Mammary microvascular endothelial cell (primary cell): ENCODE results near the gene DNAAF9. TPM values are rescaled to one million over a fixed set of nuclear protein-coding genes. Genes with fewer than 3 reads are reported as not detected.

Experiments used
- total RNA-seq: library from RNA; depleted of rRNA; stranded (reverse); fragments of >200 nt; gene quantifications from 2 replicates; pipeline ENCODE4 v1.2.3, GENCODE V29; 2015

DNAAF9 gene
- 8.1 and 8.3 TPM in 2 replicates for total RNA-seq

DNA sequence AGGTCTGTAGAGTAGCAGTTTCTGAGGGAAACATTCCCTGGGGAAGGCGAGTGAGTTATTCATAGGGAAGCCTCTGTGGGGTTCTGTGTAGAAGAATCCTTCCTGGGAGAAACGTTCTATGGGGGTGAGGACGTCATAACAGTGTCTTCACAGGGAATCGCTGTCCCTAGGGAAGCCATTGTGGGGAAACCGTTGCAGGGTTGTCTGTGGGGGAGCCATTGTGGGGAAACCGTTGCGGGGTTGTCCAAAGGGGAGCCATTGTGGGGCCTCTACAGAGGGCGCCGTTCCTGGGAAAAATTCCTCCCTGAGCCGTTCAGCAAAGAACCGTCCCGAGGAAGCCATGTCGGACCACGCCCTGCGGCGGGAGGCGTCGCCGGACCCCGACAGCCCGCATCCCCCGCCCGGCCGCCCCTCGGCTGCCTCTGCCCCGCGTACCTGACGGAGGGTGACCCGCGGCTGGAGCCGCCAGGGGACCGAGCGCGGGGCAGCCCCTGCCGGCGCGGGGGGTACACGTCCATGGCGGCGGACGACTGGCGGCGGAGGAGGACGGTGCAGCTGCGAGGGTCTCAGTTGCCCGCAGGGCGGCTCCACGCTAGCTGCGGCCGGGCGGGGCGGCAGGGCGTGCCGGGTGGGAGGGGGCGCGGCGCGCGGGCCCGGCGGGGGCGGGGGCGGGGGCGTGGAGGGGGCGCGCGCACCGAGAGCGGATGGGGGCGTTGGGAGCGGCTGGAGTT, at the start of gene DNAAF9:
Gene DNAAF9 (minus strand): TSS at position 630 of the 731 bp plus-strand sequence. CDS start 112 bp downstream, at position 518.

Other genes starting within 250 kb of the DNAAF9 start
- gene FASTKD5, start 247.8 kb downstream of the DNAAF9 start, total RNA-seq: 16.2 and 19.0 TPM in 2 replicates
- 2.8 and 3.8 TPM in 2 replicates for gene UBOX5, start 247.8 kb downstream of the DNAAF9 start, total RNA-seq
- 4.7 and 4.8 TPM in 2 replicates for gene LZTS3, start 234.1 kb downstream of the DNAAF9 start, total RNA-seq
- 50.5 and 63.4 TPM in 2 replicates for gene DDRGK1, start 203.0 kb downstream of the DNAAF9 start, total RNA-seq
- gene ITPA, start 198.2 kb downstream of the DNAAF9 start, total RNA-seq: 62.8 and 65.4 TPM in 2 replicates
- 3.1 TPM in 2 replicates for gene SLC4A11, start 168.5 kb downstream of the DNAAF9 start, total RNA-seq
- 13.0 and 15.3 TPM in 2 replicates for gene ATRN, start 63.3 kb upstream of the DNAAF9 start, total RNA-seq